Smooth muscle cell (in vitro differentiated cells): ENCODE data around the gene LNX2. TPM values are rescaled to one million over a fixed set of nuclear protein-coding genes. Genes with fewer than 3 reads are reported as not detected.

Source experiments
- DNase-seq: peaks from one replicate; lab custom pipeline; 2025; ENCODE audit not compliant: unreplicated experiment; lab: John Stamatoyannopoulos, UW
- H2AFZ ChIP-seq: fragments of 200-600 bp; sonication (generic); 2 replicates; pipeline ENCODE4 v1.6.0; 2016; ENCODE audit warnings: antibody characterized with exemption, low read depth, mild to moderate bottlenecking
- H3F3A ChIP-seq: fragments of 200-600 bp; sonication (generic); 2 replicates; pipeline ENCODE4 v1.6.0; 2017; ENCODE audit warnings: antibody characterized with exemption, low read depth
- H3K27ac ChIP-seq: fragments of 200-600 bp; sonication (generic); 2 replicates; pipeline ENCODE4 v1.5.1; 2016; ENCODE audit warnings: low read depth, mild to moderate bottlenecking
- H3K27me3 ChIP-seq: fragments of 200-600 bp; sonication (generic); 2 replicates; pipeline ENCODE4 v1.6.1; 2016; ENCODE audit warnings: low read depth, mild to moderate bottlenecking
- H3K36me3 ChIP-seq: fragments of 200-600 bp; sonication (generic); 2 replicates; pipeline ENCODE4 v1.5.1; 2016; ENCODE audit warnings: low read depth
- H3K4me1 ChIP-seq: fragments of 200-600 bp; sonication (generic); 2 replicates; pipeline ENCODE4 v1.5.1; 2016; ENCODE audit warnings: low read depth
- H3K4me2 ChIP-seq: fragments of 200-600 bp; sonication (generic); 2 replicates; pipeline ENCODE4 v1.6.0; 2016; ENCODE audit warnings: mild to moderate bottlenecking
- H3K4me3 ChIP-seq: fragments of 200-600 bp; sonication (generic); 2 replicates; pipeline ENCODE4 v1.5.1; 2016; ENCODE audit warnings: mild to moderate bottlenecking
- H3K79me2 ChIP-seq: fragments of 200-600 bp; sonication (generic); 2 replicates; pipeline ENCODE4 v1.6.0; 2016; ENCODE audit warnings: low read depth, mild to moderate bottlenecking
- H3K9ac ChIP-seq: fragments of 200-600 bp; sonication (generic); 2 replicates; pipeline ENCODE4 v1.6.0; 2016; ENCODE audit warnings: low read depth
- H3K9me3 ChIP-seq: fragments of 200-600 bp; sonication (generic); replicated peaks from 2 replicates; pipeline ENCODE4 v1.5.1; 2016; ENCODE audit warnings: low read depth
- H4K20me1 ChIP-seq: fragments of 200-600 bp; sonication (generic); 2 replicates; pipeline ENCODE4 v1.6.0; 2016; ENCODE audit warnings: low read depth
- CTCF ChIP-seq: fragments of 200-600 bp; sonication (generic); IDR thresholded peaks from 2 replicates; pipeline ENCODE4 v1.5.1; 2017; ENCODE audit warnings: borderline replicate concordance, mild to moderate bottlenecking, antibody characterized with exemption; ENCODE audit not compliant: insufficient read depth, poor library complexity, severe bottlenecking
- WGBS: methylation state at CpG from one replicate; pipeline ENCODE4 v1.1.7; 2016; ENCODE audit warnings: low lambda C conversion rate; 5-methylcytosine and 5-hydroxymethylcytosine counted together
- polyA plus RNA-seq: library from polyadenylated mRNA; unstranded; fragments of >200 nt; fragmentation: Nextera tagmentation; extraction: Ambion mirVana; gene quantifications from 2 replicates; pipeline ENCODE4 v1.2.1, GENCODE V29; 2016
- total RNA-seq: library from RNA; depleted of rRNA; stranded (reverse); fragments of >200 nt; gene quantifications from 2 replicates; pipeline ENCODE4 v1.2.3, GENCODE V29; 2014

Gene LNX2
- total and polyA plus RNA-seq, 2 experiments from 2014 or later = 5.5 to 7.3 TPM

GRCh38 chr13:27526516-27526915 lies 93.8 kb downstream of the LNX2 start:
- no peak for DNase-seq
- H3K79me2 ChIP-seq = no peaks in the 10 kb centered on the region
- H2AFZ ChIP-seq = no peak overlapping the region
- H3K4me3 ChIP-seq = no peak overlapping the region
- H3K9me3 ChIP-seq = no peaks in the 10 kb centered on the region
- no peaks in the 10 kb centered on the region for H3K36me3 ChIP-seq
- 70% methylated on average over 3 of the region's 3 CpGs for WGBS
- no peak overlapping the region for H3K9ac ChIP-seq
- H4K20me1 ChIP-seq = no peaks in the 10 kb centered on the region
- no peak overlapping the region for H3K27ac ChIP-seq
- no peaks in the 10 kb centered on the region for H3K27me3 ChIP-seq
- TF ChIP-seq CTCF = no peak
- H3F3A ChIP-seq = no peaks in the 10 kb centered on the region
- H3K4me1 ChIP-seq = no peaks in the 10 kb centered on the region
- H3K4me2 ChIP-seq = no peak overlapping the region

GRCh38 chr13:27524981-27525975 lies 95.1 kb downstream of the LNX2 start:
- no peak for TF ChIP-seq CTCF
- H3K27ac ChIP-seq = no peak overlapping the region
- DNase-seq = no peak
- no peak overlapping the region for H2AFZ ChIP-seq
- no peaks in the 10 kb centered on the region for H4K20me1 ChIP-seq
- no peaks in the 10 kb centered on the region for H3F3A ChIP-seq
- H3K4me2 ChIP-seq = no peak overlapping the region
- WGBS = 81% methylated on average over 14 of the region's 14 CpGs
- H3K9me3 ChIP-seq = no peaks in the 10 kb centered on the region
- H3K27me3 ChIP-seq = no peaks in the 10 kb centered on the region
- H3K4me3 ChIP-seq = no peak overlapping the region
- no peaks in the 10 kb centered on the region for H3K36me3 ChIP-seq
- H3K79me2 ChIP-seq = no peaks in the 10 kb centered on the region
- H3K9ac ChIP-seq = no peak overlapping the region
- no peaks in the 10 kb centered on the region for H3K4me1 ChIP-seq

GRCh38 chr13:27523346-27524073 lies 96.8 kb downstream of the LNX2 start:
- no peak for DNase-seq
- Histone ChIP-seq H3F3A (no peaks in the 10 kb centered on the region), H3K4me1 (no peaks in the 10 kb centered on the region), H3K4me3 (no peak overlapping the region), H3K27ac (no peak overlapping the region), H4K20me1 (no peaks in the 10 kb centered on the region), H3K79me2 (no peaks in the 10 kb centered on the region), H3K27me3 (peaks cover 15% of the 10 kb centered on the region), H3K4me2 (no peak overlapping the region), H3K9me3 (no peaks in the 10 kb centered on the region), H3K36me3 (no peaks in the 10 kb centered on the region), H2AFZ (no peak overlapping the region), H3K9ac (no peak overlapping the region)
- 93% methylated on average over 4 of the region's 4 CpGs for WGBS
- TF ChIP-seq CTCF = no peak
